CD14-positive monocyte (primary cell): ENCODE data around the gene DLL4. TPM values are rescaled to one million over a fixed set of nuclear protein-coding genes. Genes with fewer than 3 reads are reported as not detected.

Experiments
- DNase-seq, 3 donors: peaks; one replicate each; pipeline ENCODE4 v3.0.0-alpha.2; 2011 to 2022
- H2AFZ ChIP-seq: 2 replicates; pipeline ENCODE4 v1.6.0; 2012; ENCODE audit warnings: mild to moderate bottlenecking, low read depth, low read length, inconsistent platforms; ENCODE audit not compliant: insufficient read depth, poor library complexity, severe bottlenecking
- H3K27ac ChIP-seq, 2 donors: 1 replicate in 1 of 2; 2 replicates in 1 of 2; pipeline ENCODE4 v1.5.1; 2012 to 2013; ENCODE audit warnings: low read length in 2 of 2, control low read depth in 1 of 2, inconsistent platforms in 1 of 2, low read depth in 1 of 2, mild to moderate bottlenecking in 1 of 2
- H3K27me3 ChIP-seq, 2 donors: one replicate each; pipeline versions ENCODE4 v1.6.0 to v1.6.1; 2011 to 2013; ENCODE audit warnings: low read length in 2 of 2; ENCODE audit not compliant: control insufficient read depth in 2 of 2, insufficient read depth in 2 of 2
- H3K36me3 ChIP-seq, 2 donors: replicated peaks in 1 of 2; 1 replicate in 1 of 2; 2 replicates in 1 of 2; pipeline versions ENCODE4 v1.5.1 to v1.6.1; 2012 to 2013; ENCODE audit warnings: low read length in 2 of 2, control low read depth in 1 of 2, inconsistent platforms in 1 of 2, mild to moderate bottlenecking in 1 of 2; ENCODE audit not compliant: insufficient read depth in 2 of 2, control insufficient read depth in 1 of 2
- H3K4me1 ChIP-seq, 2 donors: 1 replicate in 1 of 2; 2 replicates in 1 of 2; pipeline versions ENCODE4 v1.5.1 to v1.6.1; 2012 to 2013; ENCODE audit warnings: low read length in 2 of 2, control low read depth in 1 of 2, inconsistent platforms in 1 of 2, mild to moderate bottlenecking in 1 of 2, moderate library complexity in 1 of 2; ENCODE audit not compliant: insufficient read depth in 2 of 2, control insufficient read depth in 1 of 2
- H3K4me2 ChIP-seq: replicated peaks from 2 replicates; pipeline ENCODE3; 2012; ENCODE audit warnings: low read length, moderate library complexity, mild to moderate bottlenecking; ENCODE audit not compliant: poor library complexity, severe bottlenecking; ENCODE audit errors: extremely low read depth
- H3K4me3 ChIP-seq, 3 experiments: fragments of 200-600 bp in 1 of 3; sonication (generic) in 1 of 3; replicated peaks in 1 of 3; 1 replicate in 2 of 3; 2 replicates in 1 of 3; pipeline ENCODE4 v1.5.1; 2011 to 2013; ENCODE audit warnings: low read length in 3 of 3, mild to moderate bottlenecking in 3 of 3, control low read depth in 2 of 3, low read depth in 2 of 3, inconsistent platforms in 1 of 3, moderate library complexity in 1 of 3
- H3K79me2 ChIP-seq: 2 replicates; pipeline ENCODE4 v1.6.0; 2012; ENCODE audit warnings: mild to moderate bottlenecking, control low read depth, inconsistent platforms, low read length, moderate library complexity; ENCODE audit not compliant: insufficient read depth
- H3K9ac ChIP-seq: 2 replicates; pipeline ENCODE4 v1.6.0; 2017; ENCODE audit warnings: low read length, mild to moderate bottlenecking; ENCODE audit not compliant: insufficient read depth, poor library complexity, severe bottlenecking
- H3K9me3 ChIP-seq, 2 donors: replicated peaks in 1 of 2; 1 replicate in 1 of 2; 2 replicates in 1 of 2; pipeline versions ENCODE4 v1.5.1 to v1.6.1; 2012 to 2013; ENCODE audit warnings: low read length in 2 of 2, control low read depth in 1 of 2; ENCODE audit not compliant: control insufficient read depth in 1 of 2, insufficient read depth in 1 of 2
- H4K20me1 ChIP-seq: 2 replicates; pipeline ENCODE4 v1.6.0; 2012; ENCODE audit warnings: mild to moderate bottlenecking, low read length, control low read depth, moderate library complexity; ENCODE audit not compliant: insufficient read depth
- H3K27ac Mint-ChIP-seq, 7 donors: one replicate each; pipeline ENCODE4 v1.8.0; 2020; ENCODE audit warnings: mild to moderate bottlenecking in 7 of 7, mixed read lengths in 7 of 7, moderate library complexity in 6 of 7, inconsistent platforms in 2 of 7
- H3K27me3 Mint-ChIP-seq, 3 donors: one replicate each; pipeline ENCODE4 v1.8.0; 2021 to 2022; ENCODE audit warnings: low read depth in 3 of 3, mild to moderate bottlenecking in 3 of 3, mixed read lengths in 3 of 3, moderate library complexity in 3 of 3, inconsistent platforms in 1 of 3
- H3K36me3 Mint-ChIP-seq, 2 donors: one replicate each; pipeline ENCODE4 v1.8.0; 2020; ENCODE audit warnings: mixed read lengths in 2 of 2, inconsistent platforms in 1 of 2, mild to moderate bottlenecking in 1 of 2
- H3K4me1 Mint-ChIP-seq: one replicate; pipeline ENCODE4 v1.8.0; 2020; ENCODE audit warnings: mild to moderate bottlenecking, mixed read lengths
- H3K4me3 Mint-ChIP-seq, 2 donors: one replicate each; pipeline ENCODE4 v1.8.0; 2020; ENCODE audit warnings: mild to moderate bottlenecking in 2 of 2, mixed read lengths in 2 of 2, moderate library complexity in 1 of 2
- H3K9me3 Mint-ChIP-seq, 7 donors: one replicate each; pipeline ENCODE4 v1.8.0; 2020 to 2022; ENCODE audit warnings: mixed read lengths in 7 of 7, mild to moderate bottlenecking in 6 of 7, moderate library complexity in 6 of 7, inconsistent platforms in 2 of 7
- CTCF ChIP-seq: fragments of 200-600 bp; IDR thresholded peaks from one replicate; pipeline ENCODE4 v1.8.0; 2022; ENCODE audit warnings: antibody characterized with exemption, mild to moderate bottlenecking
- WGBS: methylation state at CpG from one replicate; pipeline ENCODE4 v1.1.5; 2013; ENCODE audit warnings: missing lambda C conversion rate; ENCODE audit not compliant: insufficient coverage; 5-methylcytosine and 5-hydroxymethylcytosine counted together
- intact Hi-C, 2 donors: fragments of 100-400 bp; cut with micrococcal nuclease; formaldehyde crosslinking; loops; one replicate each; pipeline versions ENCODE4 v1.15.0 to v1.15.1; 2023
- polyA plus RNA-seq, 3 donors: library from polyadenylated mRNA; depleted of rRNA in 1 of 3; unstranded in 2 of 3; stranded (reverse) in 1 of 3; fragments of 300-500 nt in 2 of 3; fragments of >200 nt in 1 of 3; fragmentation: Illumina TruSeq in 2 of 3; gene quantifications; 1 replicate in 2 of 3; 2 replicates in 1 of 3; pipeline ENCODE4 v1.2.3, GENCODE V29; 2012 to 2021

Gene DLL4
- polyA plus RNA-seq, 3 donors = 0.07 TPM; not detected in 2

GRCh38 chr15:40918146-40918798 is 10.9 kb upstream of the DLL4 start:
- Histone ChIP-seq H3K27me3 (peaks cover 0 to 6% of the 10 kb centered on the region in 2 donors), H3K79me2 (no peaks in the 10 kb centered on the region), H3K36me3 (no peaks in the 10 kb centered on the region), H3K4me3 (no peak overlapping the region), H3K27ac (no peak overlapping the region), H4K20me1 (no peaks in the 10 kb centered on the region), H2AFZ (no peak overlapping the region), H3K9ac (no peak overlapping the region), H3K9me3 (no peaks in the 10 kb centered on the region), H3K4me2 (no peak overlapping the region), H3K4me1 (no peaks in the 10 kb centered on the region)
- H3K9me3 Mint-ChIP-seq = peaks cover 0 to 2% (median 0%) of the 10 kb centered on the region in 7 donors
- TF ChIP-seq CTCF = no peak
- DNase-seq = no peak
- WGBS = 89% methylated on average over 15 of the region's 15 CpGs
- no peak overlapping the region for H3K4me3 Mint-ChIP-seq
- H3K27me3 Mint-ChIP-seq = peaks cover 3 to 14% (median 12%) of the 10 kb centered on the region in 3 donors
- H3K27ac Mint-ChIP-seq = no peak overlapping the region
- no peaks in the 10 kb centered on the region for H3K36me3 Mint-ChIP-seq
- intact Hi-C loops = no loop called here
- no peaks in the 10 kb centered on the region for H3K4me1 Mint-ChIP-seq

GRCh38 chr15:40918799-40919392 is 10.2 kb upstream of the DLL4 start:
- H3K9ac ChIP-seq = no peak overlapping the region
- no peaks in the 10 kb centered on the region for H3K4me1 ChIP-seq
- no peak overlapping the region for H3K4me3 ChIP-seq
- intact Hi-C loops = no loop called here
- peaks cover 0 to 12% of the 10 kb centered on the region in 2 donors for H3K27me3 ChIP-seq
- H4K20me1 ChIP-seq = no peaks in the 10 kb centered on the region
- WGBS = 97% methylated on average over 15 of the region's 19 CpGs
- no peak for TF ChIP-seq CTCF
- DNase-seq = no peak
- no peak overlapping the region for H2AFZ ChIP-seq
- no peaks in the 10 kb centered on the region for H3K4me1 Mint-ChIP-seq
- H3K36me3 ChIP-seq = no peaks in the 10 kb centered on the region
- H3K9me3 ChIP-seq = no peaks in the 10 kb centered on the region
- H3K79me2 ChIP-seq = no peaks in the 10 kb centered on the region
- H3K9me3 Mint-ChIP-seq = peaks cover 0 to under 1% (median 0%) of the 10 kb centered on the region in 7 donors
- no peaks in the 10 kb centered on the region for H3K36me3 Mint-ChIP-seq
- no peak overlapping the region for H3K4me3 Mint-ChIP-seq
- H3K27me3 Mint-ChIP-seq = peaks cover 5 to 17% (median 16%) of the 10 kb centered on the region in 3 donors
- no peak overlapping the region for H3K4me2 ChIP-seq
- H3K27ac Mint-ChIP-seq = no peak overlapping the region
- H3K27ac ChIP-seq = no peak overlapping the region
